ENCODE data around the gene PLEKHO2.

PLEKHO2 gene

GRCh38 chr15:64892847-64893403 lies 51.2 kb downstream of the PLEKHO2 start:
- no peak for DNase-seq (ENCODE audit: low read depth in 2 of 2)

DNA sequence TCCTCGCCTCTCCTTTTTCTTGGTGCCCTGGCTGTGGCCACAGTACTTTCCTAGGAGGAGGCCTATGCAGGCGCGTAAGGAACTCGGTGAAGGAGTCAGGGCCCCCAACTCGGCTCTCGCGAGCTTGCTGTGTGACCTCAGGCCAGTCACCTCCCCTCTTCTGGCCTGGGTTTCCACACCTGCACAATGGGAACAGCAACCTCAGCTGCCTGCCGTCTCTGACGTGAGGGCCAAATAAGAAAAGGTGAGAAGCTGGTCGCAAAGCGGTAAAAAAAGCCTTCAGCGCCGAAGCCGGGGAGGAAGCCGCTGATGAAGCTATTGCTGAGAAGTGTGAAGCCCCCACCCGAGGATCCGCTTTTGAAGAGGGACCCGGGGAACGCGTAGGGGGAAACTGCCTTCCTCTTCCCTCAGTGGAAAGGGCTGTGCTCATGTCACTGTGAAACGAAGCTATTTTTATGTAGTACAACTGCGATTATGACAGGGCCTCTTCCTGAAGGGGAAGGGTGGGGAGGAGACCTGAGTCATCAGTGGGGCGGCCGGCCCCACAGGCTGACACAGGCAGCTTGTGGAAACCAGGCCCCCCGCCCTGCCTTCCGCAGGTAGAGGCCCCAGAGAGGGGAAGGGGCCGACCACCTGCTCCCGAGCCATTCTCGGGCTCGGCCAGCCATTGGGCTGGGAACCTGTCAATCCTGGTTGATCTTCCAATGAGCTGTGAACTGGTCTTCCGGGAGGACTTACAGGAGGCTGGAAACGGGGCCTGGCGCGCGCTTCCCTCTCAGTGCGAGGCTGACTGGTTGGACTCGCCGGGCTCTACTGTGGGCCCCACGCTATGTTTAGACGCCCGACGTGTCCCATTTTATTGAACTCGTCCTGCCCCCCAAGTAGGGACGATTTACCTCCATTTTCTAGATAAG lies 52.0 kb downstream of the PLEKHO2 start:
- peak; percentile 89 to 95 for DNase-seq (ENCODE audit: low read depth in 2 of 2)

GRCh38 chr15:64894395-64895056 lies 52.8 kb downstream of the PLEKHO2 start:
- DNase-seq (ENCODE audit: low read depth in 2 of 2) = peak in 1 of 2 donors; percentile 62

DNA sequence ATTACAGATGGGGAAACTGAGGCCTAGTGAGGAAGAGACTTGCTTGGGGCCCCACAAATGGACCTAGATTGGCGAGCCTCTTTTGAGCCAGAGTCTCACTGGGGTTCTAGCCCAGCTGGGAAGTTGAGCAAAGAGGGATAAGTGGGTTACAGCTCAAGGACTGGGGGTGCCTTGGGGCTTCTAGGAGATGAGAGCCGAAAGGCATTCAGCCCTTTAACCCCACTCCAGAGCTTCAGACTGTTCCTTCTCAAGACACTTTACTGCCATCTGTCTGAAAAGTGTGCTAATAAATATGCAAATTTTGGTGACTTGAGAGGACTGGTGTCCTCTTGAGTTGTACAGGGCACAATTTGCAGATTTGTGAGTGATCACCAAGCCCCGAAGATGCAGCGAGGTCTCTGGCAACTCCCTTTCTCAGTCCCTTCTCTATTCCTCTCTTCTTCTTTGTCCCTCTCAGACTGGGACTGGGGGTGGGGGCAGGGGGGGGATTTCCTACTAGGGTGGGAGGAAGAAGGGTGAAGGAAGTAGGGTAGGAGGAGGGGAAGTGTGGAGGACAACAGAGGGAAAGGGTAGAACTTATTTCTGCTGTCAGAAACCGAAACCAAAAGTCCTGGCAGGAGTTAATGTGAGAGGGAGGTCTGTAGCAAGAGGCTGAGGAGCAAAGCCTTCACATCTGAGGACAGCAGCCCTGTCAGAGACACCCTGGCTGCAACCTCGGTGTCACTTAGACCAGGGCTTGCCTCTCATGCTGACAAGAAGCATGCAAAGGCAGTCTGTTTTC lies 53.8 kb downstream of the PLEKHO2 start:
- DNase-seq (ENCODE audit: low read depth in 2 of 2) = no peak

GRCh38 chr15:64896371-64897069 lies 54.8 kb downstream of the PLEKHO2 start:
- no peak for DNase-seq (ENCODE audit: low read depth in 2 of 2)

DNA sequence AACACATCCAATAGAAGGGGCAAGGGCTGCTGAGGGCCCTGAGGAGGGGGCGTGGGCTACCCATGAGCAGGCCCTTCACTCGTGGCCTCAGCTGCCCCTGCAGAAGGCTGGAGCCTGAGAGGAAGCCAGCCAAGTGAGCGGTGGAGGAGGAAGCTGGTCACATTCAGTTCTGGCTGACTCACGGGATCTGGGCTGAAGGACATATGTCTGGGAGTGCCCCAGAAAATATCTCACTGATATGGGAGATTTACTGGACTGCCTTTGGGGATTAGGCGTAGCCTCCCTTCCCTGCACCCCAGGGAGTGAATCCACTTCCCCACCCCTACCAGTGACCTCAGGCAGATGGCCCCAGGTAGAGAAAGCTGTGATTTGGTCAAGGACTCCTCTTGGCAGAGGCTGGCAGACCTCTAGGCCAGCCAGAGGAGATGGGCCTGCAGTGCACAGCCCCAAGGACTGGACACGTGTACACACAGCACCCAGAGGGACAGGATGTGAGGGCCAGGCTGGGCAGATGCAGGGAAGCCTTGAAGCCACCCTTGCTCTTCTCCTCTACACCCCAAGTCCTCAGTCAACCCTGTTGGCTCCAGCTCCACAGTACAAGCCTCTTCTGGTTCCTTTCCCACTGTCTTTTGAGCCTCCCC lies 55.8 kb downstream of the PLEKHO2 start:
- DNase-seq (ENCODE audit: low read depth in 2 of 2) = no peak

- DNase-seq (ENCODE audit: low read depth in 2 of 2) = no peak
Observed at GRCh38 chr15:64898406-64898805, 56.7 kb downstream of the PLEKHO2 start.

GRCh38 chr15:64901141-64901540 lies 59.4 kb downstream of the PLEKHO2 start:
- no peak for DNase-seq (ENCODE audit: low read depth in 2 of 2)

- DNase-seq (ENCODE audit: low read depth in 2 of 2) = no peak
Observed at GRCh38 chr15:64901914-64902313, 60.2 kb downstream of the PLEKHO2 start.

DNA sequence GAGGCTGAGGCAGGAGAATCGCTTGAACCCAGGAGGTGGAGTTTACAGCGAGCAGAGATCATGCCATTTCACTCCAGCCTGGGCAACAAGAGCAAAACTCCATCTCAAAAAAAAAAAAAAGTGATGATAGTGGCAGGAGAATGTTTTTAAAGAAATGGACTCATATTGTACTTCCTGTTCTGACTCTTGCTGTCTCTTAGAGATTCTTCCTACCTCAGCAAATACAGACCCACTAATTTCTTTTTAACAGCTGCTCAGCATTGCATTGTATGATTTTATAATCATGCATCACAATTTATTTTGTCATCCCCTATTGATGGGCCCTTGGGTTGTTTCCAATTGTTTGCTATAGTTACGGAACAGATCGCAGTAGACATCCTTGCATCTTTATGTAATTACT lies 61.1 kb downstream of the PLEKHO2 start:
- no peak for DNase-seq (ENCODE audit: low read depth in 2 of 2)

DNA sequence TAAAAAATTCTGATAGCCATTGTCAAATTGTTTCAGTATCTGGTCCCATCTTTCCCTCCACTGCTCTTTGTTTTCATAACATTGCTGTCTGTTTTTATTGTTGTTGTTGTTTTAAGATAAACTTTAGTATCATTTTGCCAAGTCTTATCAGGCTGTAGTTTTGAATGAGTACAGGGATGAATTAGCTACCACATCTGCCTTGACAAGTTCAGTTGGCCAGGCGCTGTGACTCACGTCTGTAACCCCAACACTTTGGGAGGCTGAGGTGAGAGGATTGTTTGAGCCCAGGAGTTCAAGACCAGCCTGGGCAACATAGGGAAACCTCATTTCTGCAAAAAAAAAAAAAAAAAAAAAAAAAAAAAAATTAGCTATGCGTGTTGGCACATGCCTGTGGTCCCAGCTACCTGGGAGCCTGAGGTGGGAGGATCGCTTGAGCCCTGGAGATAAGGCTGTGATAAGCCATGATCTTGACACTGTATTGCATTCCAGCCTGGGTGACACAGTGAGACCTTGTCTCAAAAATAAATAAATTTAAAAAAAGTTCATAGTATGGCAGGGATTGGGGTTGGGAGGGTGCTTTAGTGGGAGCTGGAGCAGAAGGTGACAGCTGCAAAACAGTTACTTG lies 61.7 kb downstream of the PLEKHO2 start:
- no peak for DNase-seq (ENCODE audit: low read depth in 2 of 2)

DNA sequence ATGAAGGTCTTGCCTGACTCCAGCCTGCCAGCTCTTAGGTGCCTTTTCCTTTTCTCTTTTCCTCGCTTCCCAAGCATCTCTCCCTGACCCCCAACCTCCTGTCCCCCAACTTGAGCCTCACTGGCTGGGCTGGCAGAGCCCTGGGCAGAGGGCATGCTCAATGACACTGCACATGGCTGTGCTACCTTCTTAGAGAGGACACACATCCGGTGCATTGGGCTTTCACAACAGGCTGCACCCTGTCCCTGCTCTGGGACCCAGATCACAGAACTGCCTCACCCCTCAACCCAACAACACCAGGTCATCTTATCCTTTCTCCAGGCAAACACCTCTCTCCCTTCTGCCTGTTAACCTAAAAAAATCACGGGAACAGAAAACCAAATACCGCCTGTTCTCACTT lies 62.5 kb downstream of the PLEKHO2 start:
- no peak for DNase-seq (ENCODE audit: low read depth in 2 of 2)

- peak; percentile 41 to 73 for DNase-seq (ENCODE audit: low read depth in 2 of 2)
Observed at GRCh38 chr15:64905119-64905831, 63.6 kb downstream of the PLEKHO2 start.

DNA sequence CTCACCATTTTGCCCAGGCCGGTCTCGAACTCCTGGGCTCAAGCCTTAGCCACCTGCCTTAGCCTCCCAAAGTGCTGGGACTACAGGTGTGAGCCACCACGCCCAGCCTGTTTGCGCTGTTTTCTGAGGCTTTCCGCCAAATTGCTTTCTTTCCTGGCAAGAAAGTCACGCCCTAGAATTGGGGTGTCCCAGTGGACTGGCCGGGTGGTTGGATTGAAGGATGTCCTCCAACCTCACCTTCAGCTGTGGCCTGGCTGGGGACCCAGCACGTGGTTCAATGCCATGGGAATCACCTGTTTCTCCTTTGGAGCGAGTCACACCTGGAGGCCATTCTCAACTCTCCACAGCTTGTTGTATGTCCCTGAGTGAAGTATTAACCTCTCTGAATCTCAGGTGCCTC lies 64.2 kb downstream of the PLEKHO2 start:
- no peak for DNase-seq (ENCODE audit: low read depth in 2 of 2)

- DNase-seq (ENCODE audit: low read depth in 2 of 2) = no peak
Observed at GRCh38 chr15:64906402-64906801, 64.7 kb downstream of the PLEKHO2 start.

GRCh38 chr15:64907991-64908390 lies 66.3 kb downstream of the PLEKHO2 start:
- no peak for DNase-seq (ENCODE audit: low read depth in 2 of 2)

- no peak for DNase-seq (ENCODE audit: low read depth in 2 of 2)
Observed at GRCh38 chr15:64909546-64909945, 67.8 kb downstream of the PLEKHO2 start.

DNA sequence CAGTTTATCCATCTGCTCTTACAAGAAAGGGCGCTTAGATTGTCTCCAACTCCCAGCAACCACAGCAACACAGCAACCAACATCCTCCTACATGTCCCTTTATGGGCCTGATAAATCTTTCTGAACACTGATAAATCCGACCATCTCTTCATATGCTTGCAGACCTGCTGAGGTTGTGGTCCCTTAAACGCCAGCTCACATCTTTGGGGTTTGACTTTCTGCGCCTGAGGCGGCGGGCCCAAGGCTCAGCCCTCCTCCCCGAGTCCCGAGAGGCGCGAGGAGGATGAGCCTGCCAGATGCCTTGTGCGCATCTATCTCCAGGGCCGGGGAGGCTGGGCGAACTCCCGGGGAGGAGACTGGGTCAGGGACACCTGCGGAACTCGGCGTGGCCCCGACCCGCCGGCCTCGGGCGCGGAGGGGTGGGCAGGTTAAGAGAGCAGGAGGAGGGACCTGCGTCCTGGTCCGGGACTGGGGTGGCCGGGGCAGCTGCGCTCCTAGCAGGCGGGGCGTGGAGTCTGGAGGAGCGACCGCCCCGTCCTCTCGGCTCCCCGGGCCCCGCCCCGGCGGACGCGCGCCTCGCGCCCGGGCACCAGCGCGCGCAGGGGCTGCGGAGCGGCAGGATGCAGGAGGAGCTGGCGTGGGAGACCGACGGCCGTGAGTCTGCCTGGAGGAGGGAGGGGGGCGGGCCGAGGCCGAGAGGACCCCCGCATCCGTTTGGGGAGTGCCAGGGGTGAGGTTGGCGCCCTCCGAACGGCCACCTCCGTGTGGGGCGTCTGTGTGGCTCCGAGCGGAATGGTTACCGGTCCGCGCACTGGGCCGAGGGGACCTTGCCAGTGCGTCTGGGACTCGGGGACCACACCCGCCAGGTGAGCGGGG lies 69.8 kb downstream of the PLEKHO2 start, which contains the start of gene ANKDD1A:
TSS of gene ANKDD1A (plus strand) at position 592 of the 876 bp plus-strand sequence. CDS start at position 621, 29 bp downstream.
- DNase-seq (ENCODE audit: low read depth in 2 of 2) = no peak
